Hypothalamus (tissue), 51 donors: ENCODE measurements around the gene ATOH8.

Source experiments
- DNase-seq, 51 donors: peaks; one replicate each; lab custom pipeline; 2025; lab: John Stamatoyannopoulos, UW

ATOH8 gene

GRCh38 chr2:85780316-85781012, 26.7 kb downstream of the ATOH8 start:
- DNase-seq, result no peak

- DNase-seq, result no peak
Measured at GRCh38 chr2:85781013-85781332, 27.2 kb downstream of the ATOH8 start.

GRCh38 chr2:85783796-85784195, 30.0 kb downstream of the ATOH8 start:
- DNase-seq, result no peak

GRCh38 chr2:85784474-85784986, 30.7 kb downstream of the ATOH8 start:
- DNase-seq, result no peak

GRCh38 chr2:85785027-85785822, 31.4 kb downstream of the ATOH8 start:
- peak in 38 of 51 donors; percentile 31 to 88 (median 68) for DNase-seq

- no peak for DNase-seq
Measured at GRCh38 chr2:85785871-85786270, 32.1 kb downstream of the ATOH8 start.

- DNase-seq, result no peak
Measured at GRCh38 chr2:85786444-85786843, 32.7 kb downstream of the ATOH8 start.

GRCh38 chr2:85786865-85787264, 33.1 kb downstream of the ATOH8 start:
- DNase-seq, result no peak

GRCh38 chr2:85787282-85787980, 33.6 kb downstream of the ATOH8 start:
- DNase-seq, result no peak

- no peak for DNase-seq
Measured at GRCh38 chr2:85787981-85788340, 34.2 kb downstream of the ATOH8 start.

GRCh38 chr2:85788603-85789002, 34.8 kb downstream of the ATOH8 start:
- DNase-seq, result no peak

GRCh38 chr2:85789271-85789670, 35.5 kb downstream of the ATOH8 start:
- no peak for DNase-seq

GRCh38 chr2:85790032-85790431, 36.2 kb downstream of the ATOH8 start:
- no peak for DNase-seq

- peak in 6 of 51 donors; percentile 13 to 33 (median 21) for DNase-seq
Measured at GRCh38 chr2:85790499-85791188, 36.9 kb downstream of the ATOH8 start.

- DNase-seq, result no peak
Measured at GRCh38 chr2:85791704-85792565, 38.1 kb downstream of the ATOH8 start.

- DNase-seq, result no peak
Measured at GRCh38 chr2:85792783-85793441, 39.1 kb downstream of the ATOH8 start.

GRCh38 chr2:85793584-85793983, 39.8 kb downstream of the ATOH8 start:
- DNase-seq, result no peak

- DNase-seq, result peak in 3 of 51 donors; percentile 33 to 82 (median 62)
Measured at GRCh38 chr2:85794038-85794441, 40.2 kb downstream of the ATOH8 start.

- DNase-seq, result peak in 33 of 51 donors; percentile 16 to 82 (median 44)
Measured at GRCh38 chr2:85794491-85795121, 40.8 kb downstream of the ATOH8 start.
